Ascending aorta (tissue), 2 donors: ENCODE data around the gene TMEM200A. TPM values are rescaled to one million over a fixed set of nuclear protein-coding genes. Genes with fewer than 3 reads are reported as not detected.

Experiments used
- DNase-seq, 2 donors: peaks; one replicate each; pipeline ENCODE4 v3.0.0-alpha.2; 2019; ENCODE audit warnings: low spot score in 2 of 2
- H3K27ac ChIP-seq, 2 donors: fragments of 200-600 bp; sonication (generic); one replicate each; pipeline ENCODE4 v1.5.1; 2016 to 2017; ENCODE audit warnings: mild to moderate bottlenecking in 1 of 2
- H3K27me3 ChIP-seq: fragments of 200-600 bp; sonication (generic); one replicate; pipeline ENCODE4 v1.5.1; 2017
- H3K36me3 ChIP-seq, 2 donors: fragments of 200-600 bp; sonication (generic); one replicate each; pipeline ENCODE4 v1.5.1; 2016
- H3K4me1 ChIP-seq, 2 donors: fragments of 200-600 bp; sonication (generic); one replicate each; pipeline ENCODE4 v1.5.1; 2016 to 2017; ENCODE audit warnings: mild to moderate bottlenecking in 1 of 2
- H3K4me3 ChIP-seq, 2 donors: fragments of 200-600 bp; sonication (generic); one replicate each; pipeline ENCODE4 v1.5.1; 2016 to 2017; ENCODE audit warnings: mild to moderate bottlenecking in 1 of 2
- H3K9me3 ChIP-seq, 2 donors: fragments of 200-600 bp; sonication (generic); one replicate each; pipeline ENCODE4 v1.5.1; 2016
- intact Hi-C: fragments of 100-400 bp; cut with DNase I; formaldehyde crosslinking; loops from one replicate; pipeline ENCODE4 v1.15.1; 2023
- total RNA-seq: library from RNA; depleted of rRNA; stranded (reverse); fragments of >200 nt; gene quantifications from one replicate; pipeline ENCODE4 v1.1.0, GENCODE V29; 2016
- TF ChIP-seq, protein P1 (sequence below), 3 experiments: fragments of 200-600 bp in 2 of 3; fragments of 450-650 bp in 1 of 3; sonication (generic) in 2 of 3; IDR thresholded peaks; one replicate each; pipeline ENCODE4 v1.5.1; 2016 to 2019; ENCODE audit warnings: antibody characterized with exemption in 3 of 3, mild to moderate bottlenecking in 1 of 3, moderate library complexity in 1 of 3

Gene TMEM200A
- total RNA-seq, 1 donor from 2014 or later, result 3.6 TPM

DNA sequence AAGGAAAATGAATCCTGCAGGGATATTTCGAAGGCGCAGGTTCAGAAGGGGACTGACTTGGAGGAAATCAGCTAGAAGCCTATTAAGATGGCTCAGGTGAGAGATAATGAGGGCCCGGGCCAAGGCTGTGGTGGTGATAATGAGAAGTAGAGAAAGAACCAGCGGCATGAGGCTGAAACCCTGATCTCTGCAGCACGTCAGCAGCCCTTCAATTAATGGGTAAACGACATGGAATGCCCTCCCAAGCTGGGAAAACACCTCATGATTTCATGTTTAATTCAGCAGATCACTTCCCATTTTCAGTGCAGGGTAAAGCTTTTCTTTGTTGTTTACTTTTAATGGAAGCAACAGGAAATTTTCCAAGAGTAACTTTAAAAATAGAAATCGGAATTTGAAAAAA is 104.9 kb downstream of the TMEM200A start:
- no peak overlapping the region for H3K4me3 ChIP-seq
- intact Hi-C loops, result no loop called here
- no peaks in the 10 kb centered on the region for H3K27me3 ChIP-seq
- no peaks in the 10 kb centered on the region for H3K36me3 ChIP-seq
- H3K9me3 ChIP-seq, result no peaks in the 10 kb centered on the region
- TF ChIP-seq, protein P1, sequence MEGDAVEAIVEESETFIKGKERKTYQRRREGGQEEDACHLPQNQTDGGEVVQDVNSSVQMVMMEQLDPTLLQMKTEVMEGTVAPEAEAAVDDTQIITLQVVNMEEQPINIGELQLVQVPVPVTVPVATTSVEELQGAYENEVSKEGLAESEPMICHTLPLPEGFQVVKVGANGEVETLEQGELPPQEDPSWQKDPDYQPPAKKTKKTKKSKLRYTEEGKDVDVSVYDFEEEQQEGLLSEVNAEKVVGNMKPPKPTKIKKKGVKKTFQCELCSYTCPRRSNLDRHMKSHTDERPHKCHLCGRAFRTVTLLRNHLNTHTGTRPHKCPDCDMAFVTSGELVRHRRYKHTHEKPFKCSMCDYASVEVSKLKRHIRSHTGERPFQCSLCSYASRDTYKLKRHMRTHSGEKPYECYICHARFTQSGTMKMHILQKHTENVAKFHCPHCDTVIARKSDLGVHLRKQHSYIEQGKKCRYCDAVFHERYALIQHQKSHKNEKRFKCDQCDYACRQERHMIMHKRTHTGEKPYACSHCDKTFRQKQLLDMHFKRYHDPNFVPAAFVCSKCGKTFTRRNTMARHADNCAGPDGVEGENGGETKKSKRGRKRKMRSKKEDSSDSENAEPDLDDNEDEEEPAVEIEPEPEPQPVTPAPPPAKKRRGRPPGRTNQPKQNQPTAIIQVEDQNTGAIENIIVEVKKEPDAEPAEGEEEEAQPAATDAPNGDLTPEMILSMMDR (IDR thresholded peaks at IDR 0.05), result no peak
- no peaks in the 10 kb centered on the region for H3K4me1 ChIP-seq
- no peak overlapping the region for H3K27ac ChIP-seq
- no peak for DNase-seq

DNA sequence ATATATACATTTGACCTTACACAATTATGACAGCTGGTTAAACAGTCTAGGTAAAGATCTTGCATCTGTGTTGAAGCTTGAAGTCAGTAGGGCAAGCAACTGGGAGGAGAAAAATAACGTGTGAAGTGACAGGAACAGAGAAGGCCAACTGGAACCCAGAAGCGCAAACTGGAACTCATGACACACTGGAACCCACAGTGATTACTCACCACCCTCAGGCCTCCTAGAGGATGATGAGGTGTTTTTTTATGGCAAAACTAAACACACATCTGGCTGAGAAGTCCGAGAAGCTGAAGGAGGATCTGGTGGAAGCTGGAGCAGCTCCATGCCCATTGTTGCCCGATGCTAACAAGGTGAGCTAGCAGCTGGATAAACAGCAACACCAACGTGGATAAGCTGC is 108.1 kb downstream of the TMEM200A start:
- Histone ChIP-seq H3K4me3 (no peak overlapping the region), H3K9me3 (no peaks in the 10 kb centered on the region), H3K27ac (no peak overlapping the region), H3K36me3 (no peaks in the 10 kb centered on the region), H3K27me3 (no peaks in the 10 kb centered on the region), H3K4me1 (no peaks in the 10 kb centered on the region)
- intact Hi-C loops, result no loop called here
- DNase-seq, result no peak
- TF ChIP-seq, protein P1 (IDR thresholded peaks at IDR 0.05), result no peak

- intact Hi-C loops, result no loop called here
- Histone ChIP-seq H3K27ac (no peak overlapping the region), H3K4me3 (no peak overlapping the region), H3K36me3 (no peaks in the 10 kb centered on the region), H3K27me3 (no peaks in the 10 kb centered on the region), H3K9me3 (no peaks in the 10 kb centered on the region), H3K4me1 (no peaks in the 10 kb centered on the region)
- TF ChIP-seq, protein P1 (IDR thresholded peaks at IDR 0.05), result no peak
- no peak for DNase-seq
Observed at GRCh38 chr6:130482645-130483390, 117.0 kb downstream of the TMEM200A start.

DNA sequence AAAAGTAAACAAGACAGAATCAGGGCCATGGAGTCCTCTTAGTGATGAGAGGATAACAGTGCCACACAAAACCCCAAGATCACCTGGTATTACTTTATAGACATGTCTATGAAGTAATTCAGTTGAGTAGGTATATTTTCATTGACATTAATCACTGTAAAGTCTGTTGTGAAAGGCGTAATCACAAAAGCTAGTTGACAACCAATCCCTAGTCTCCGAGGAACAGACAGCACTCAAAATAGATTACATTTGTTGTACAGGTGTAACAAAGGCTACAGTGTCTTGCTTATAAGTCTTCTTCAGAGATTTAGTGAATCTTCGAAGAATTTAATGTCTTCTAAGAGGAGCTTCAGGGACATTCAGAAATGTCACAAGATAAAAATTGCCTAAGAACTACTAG is 120.1 kb downstream of the TMEM200A start:
- TF ChIP-seq, protein P1 (IDR thresholded peaks at IDR 0.05), result no peak
- intact Hi-C loops, result no loop called here
- Histone ChIP-seq H3K27ac (no peak overlapping the region), H3K27me3 (no peaks in the 10 kb centered on the region), H3K4me3 (no peak overlapping the region), H3K4me1 (no peaks in the 10 kb centered on the region), H3K9me3 (no peaks in the 10 kb centered on the region), H3K36me3 (no peaks in the 10 kb centered on the region)
- no peak for DNase-seq

DNA sequence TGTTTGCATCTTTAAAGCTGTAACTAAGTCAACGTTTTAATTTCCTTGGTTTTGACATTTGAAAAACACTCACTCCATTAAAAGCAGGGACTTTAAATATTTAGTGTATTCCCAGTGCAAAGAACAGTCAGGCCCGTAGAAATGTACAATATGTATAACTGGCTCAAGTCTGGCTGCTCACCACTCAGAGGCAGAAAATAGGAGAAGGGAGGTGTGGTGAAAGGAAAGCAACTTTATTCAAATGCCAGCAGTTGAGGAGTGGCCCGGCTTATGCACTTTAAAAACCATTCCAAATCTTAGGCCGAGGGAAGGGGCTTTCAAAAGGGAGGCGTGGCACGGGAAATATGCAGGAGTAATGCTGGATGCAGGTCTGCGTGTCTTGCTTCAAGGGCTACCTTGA is 120.6 kb downstream of the TMEM200A start:
- Histone ChIP-seq H3K4me1 (no peaks in the 10 kb centered on the region), H3K27ac (no peak overlapping the region), H3K27me3 (no peaks in the 10 kb centered on the region), H3K9me3 (no peaks in the 10 kb centered on the region), H3K36me3 (no peaks in the 10 kb centered on the region), H3K4me3 (no peak overlapping the region)
- no peak for DNase-seq
- intact Hi-C loops, result no loop called here
- TF ChIP-seq, protein P1 (IDR thresholded peaks at IDR 0.05), result no peak
